ENCODE data around the gene LNP1. TPM values are rescaled to one million over a fixed set of nuclear protein-coding genes. Genes with fewer than 3 reads are reported as not detected.

Gene LNP1
- total RNA-seq, 1 donor from 2014 or later, result 1.9 TPM

GRCh38 chr3:100449214-100449613 lies 47.9 kb downstream of the LNP1 start:
- no peaks in the 10 kb centered on the region for H3K4me1 ChIP-seq
- ATAC-seq, result no peak
- no peaks in the 10 kb centered on the region for H3K36me3 ChIP-seq
- no peak for DNase-seq
- no peaks in the 10 kb centered on the region for H3K9me3 ChIP-seq
- no peak overlapping the region for H3K27ac ChIP-seq
- TF ChIP-seq CTCF (IDR thresholded peaks at IDR 0.05), result no peak
- intact Hi-C loops (cut with DNase I), result no loop called here
- no peaks in the 10 kb centered on the region for H3K27me3 ChIP-seq
- no peak overlapping the region for H3K4me3 ChIP-seq

GRCh38 chr3:100454677-100455076 lies 53.3 kb downstream of the LNP1 start:
- no peak for DNase-seq
- no peaks in the 10 kb centered on the region for H3K36me3 ChIP-seq
- intact Hi-C loops (cut with DNase I), result no loop called here
- ATAC-seq, result no peak
- no peak overlapping the region for H3K27ac ChIP-seq
- no peaks in the 10 kb centered on the region for H3K9me3 ChIP-seq
- H3K4me3 ChIP-seq, result no peak overlapping the region
- no peaks in the 10 kb centered on the region for H3K27me3 ChIP-seq
- no peak for TF ChIP-seq CTCF (IDR thresholded peaks at IDR 0.05)
- H3K4me1 ChIP-seq, result no peaks in the 10 kb centered on the region

GRCh38 chr3:100455841-100456550 lies 54.7 kb downstream of the LNP1 start:
- no peak for TF ChIP-seq CTCF (IDR thresholded peaks at IDR 0.05)
- Histone ChIP-seq H3K27ac (no peak overlapping the region), H3K4me1 (no peaks in the 10 kb centered on the region), H3K4me3 (no peak overlapping the region), H3K27me3 (no peaks in the 10 kb centered on the region), H3K36me3 (no peaks in the 10 kb centered on the region), H3K9me3 (no peaks in the 10 kb centered on the region)
- ATAC-seq (no peak), DNase-seq (no peak)
- intact Hi-C loops (cut with DNase I), result no loop called here

- no peak for TF ChIP-seq CTCF (IDR thresholded peaks at IDR 0.05)
- ATAC-seq (no peak), DNase-seq (no peak)
- Histone ChIP-seq H3K4me1 (no peaks in the 10 kb centered on the region), H3K27ac (no peak overlapping the region), H3K4me3 (no peak overlapping the region), H3K9me3 (no peaks in the 10 kb centered on the region), H3K36me3 (no peaks in the 10 kb centered on the region), H3K27me3 (no peaks in the 10 kb centered on the region)
- intact Hi-C loops (cut with DNase I), result no loop called here
Measured at GRCh38 chr3:100456745-100457144, 55.4 kb downstream of the LNP1 start.

- ATAC-seq, result no peak
- no peaks in the 10 kb centered on the region for H3K36me3 ChIP-seq
- no peak overlapping the region for H3K4me3 ChIP-seq
- TF ChIP-seq CTCF (IDR thresholded peaks at IDR 0.05), result no peak
- no peak overlapping the region for H3K27ac ChIP-seq
- no peaks in the 10 kb centered on the region for H3K27me3 ChIP-seq
- intact Hi-C loops (cut with DNase I), result no loop called here
- DNase-seq, result no peak
- no peaks in the 10 kb centered on the region for H3K9me3 ChIP-seq
- H3K4me1 ChIP-seq, result no peaks in the 10 kb centered on the region
Measured at GRCh38 chr3:100457811-100458210, 56.5 kb downstream of the LNP1 start.

GRCh38 chr3:100458814-100459213 lies 57.5 kb downstream of the LNP1 start:
- H3K36me3 ChIP-seq, result no peaks in the 10 kb centered on the region
- no peak for TF ChIP-seq CTCF (IDR thresholded peaks at IDR 0.05)
- intact Hi-C loops (cut with DNase I), result no loop called here

More at GRCh38 chr3:100458814-100459213, 57.5 kb downstream of the LNP1 start:
- ATAC-seq (no peak), DNase-seq (no peak)
- Histone ChIP-seq H3K9me3 (no peaks in the 10 kb centered on the region), H3K4me3 (no peak overlapping the region), H3K27ac (no peak overlapping the region), H3K4me1 (no peaks in the 10 kb centered on the region), H3K27me3 (no peaks in the 10 kb centered on the region)
